ENCODE results near the gene EMILIN2. TPM values are rescaled to one million over a fixed set of nuclear protein-coding genes. Genes with fewer than 3 reads are reported as not detected.

The EMILIN2 gene
- total and polyA plus RNA-seq, 2 of the 13 experiments (the other 11 are each of a cell fraction or from before 2014, with no cell fraction given), result 7.6 to 8.2 TPM

DNA sequence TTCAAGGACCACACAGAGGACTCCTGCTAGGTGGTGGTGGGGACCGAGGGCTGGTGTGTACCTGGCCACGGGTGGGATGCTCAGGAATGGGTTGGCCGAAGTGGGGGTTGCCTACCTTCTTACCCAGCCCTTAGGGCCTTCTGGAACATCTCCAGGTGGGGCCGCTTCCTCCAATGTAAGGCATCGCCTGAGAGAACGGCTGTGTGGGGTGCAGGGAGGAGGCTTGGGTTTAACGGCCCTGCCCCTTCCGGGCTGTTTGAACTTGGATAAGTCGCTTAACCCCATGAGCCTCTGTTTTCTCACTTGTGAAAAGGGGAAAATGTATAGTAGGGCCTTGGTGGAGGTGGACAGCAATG, 35.0 kb downstream of the EMILIN2 start:
- in situ Hi-C loops (cut with HindIII; ENCODE audit: extremely low pct_ligation_motif_present, low pct_unique_long_range_greater_than_20kb) (no loop called here), intact Hi-C loops (cut with micrococcal nuclease; ENCODE audit: unreplicated experiment) (no loop called here)
- H3K4me3 ChIP-seq (replicated peaks in 1 of 3; ENCODE audit: insufficient read depth in 1 of 3, low read depth in 2 of 3, low read length in 3 of 3), result no peak overlapping the region
- no peaks in the 10 kb centered on the region for H3K9me3 ChIP-seq (ENCODE audit: low read length)
- no peak overlapping the region for H3K4me2 ChIP-seq (ENCODE audit: low read depth, low read length)
- POLR2A ChIA-PET, result interaction anchor here (0.9 kb wide), 1 partner anchor 24 kb away, joined by 4 read pairs; no protein-coding TSS in a partner anchor
- no peaks in the 10 kb centered on the region for H3K79me2 ChIP-seq (ENCODE audit: insufficient read depth, low read length)
- FAIRE-seq (no peak), DNase-seq (ENCODE audit: low spot score) (no peak), ATAC-seq (no peak)
- H3K27ac ChIP-seq (ENCODE audit: extremely low read length, insufficient read depth, low read length), result no peak overlapping the region
- BruUV-seq (replicated peaks), result no TSS peak
- no peaks in the 10 kb centered on the region for H4K20me1 ChIP-seq (ENCODE audit: insufficient read depth, low read length)
- H3K4me1 ChIP-seq (ENCODE audit: insufficient read depth, low read length), result peaks cover 14% of the 10 kb centered on the region
- H3K9ac ChIP-seq (ENCODE audit: insufficient read depth, low read depth, low read length), result no peak overlapping the region
- H2AFZ ChIP-seq (ENCODE audit: low read length), result no peak overlapping the region
- CTCF ChIA-PET (ENCODE audit: low intra/inter-chr PET ratio, low total read pairs), result no interaction called here
- H3K27me3 ChIP-seq (ENCODE audit: control insufficient read depth in 1 of 2, insufficient read depth in 2 of 2, low read length in 2 of 2), result peaks cover 0 to 35% of the 10 kb centered on the region in 2 experiments; a peak in 4 of 5 replicates
- TF ChIP-seq SKI (IDR thresholded peaks at IDR 0.05; ENCODE audit: partially characterized antibody), result no peak
- no peak for TF ChIP-seq ZNF124 (CRISPR knock-in tag; IDR thresholded peaks at IDR 0.05)
- no peak for TF ChIP-seq POLR2AphosphoS2 (IDR thresholded peaks at IDR 0.05; ENCODE audit: low read depth, low read length)
- no peak for TF ChIP-seq MAFF (IDR thresholded peaks at IDR 0.05; ENCODE audit: low read depth, low read length)
- TF ChIP-seq SETDB1 (CRISPR knock-in tag; IDR thresholded peaks at IDR 0.05; ENCODE audit: borderline replicate concordance), result no peak
- WGBS (ENCODE audit: low lambda C conversion rate), result 42% methylated on average over 8 of the region's 9 CpGs
- H3K36me3 ChIP-seq (replicated peaks in 1 of 2; ENCODE audit: control insufficient read depth in 1 of 2, insufficient read depth in 2 of 2, low read length in 2 of 2), result no peaks in the 10 kb centered on the region

GRCh38 chr18:2882201-2882600, 35.4 kb downstream of the EMILIN2 start:
- intact Hi-C loops (cut with micrococcal nuclease; ENCODE audit: unreplicated experiment) (no loop called here), in situ Hi-C loops (cut with HindIII; ENCODE audit: extremely low pct_ligation_motif_present, low pct_unique_long_range_greater_than_20kb) (no loop called here)
- H3K4me1 ChIP-seq (ENCODE audit: insufficient read depth, low read length), result peaks cover 10% of the 10 kb centered on the region
- BruUV-seq (replicated peaks), result no TSS peak
- no peak overlapping the region for H3K4me3 ChIP-seq (replicated peaks in 1 of 3; ENCODE audit: insufficient read depth in 1 of 3, low read depth in 2 of 3, low read length in 3 of 3)
- H3K9me3 ChIP-seq (ENCODE audit: low read length), result no peaks in the 10 kb centered on the region
- DNase-seq (ENCODE audit: low spot score) (no peak), ATAC-seq (no peak), FAIRE-seq (no peak)
- WGBS (ENCODE audit: low lambda C conversion rate), result 34% methylated on average over 4 of the region's 4 CpGs
- no peaks in the 10 kb centered on the region for H3K79me2 ChIP-seq (ENCODE audit: insufficient read depth, low read length)
- peaks cover 0 to 35% of the 10 kb centered on the region in 2 experiments; a peak in 4 of 5 replicates for H3K27me3 ChIP-seq (ENCODE audit: control insufficient read depth in 1 of 2, insufficient read depth in 2 of 2, low read length in 2 of 2)
- H3K4me2 ChIP-seq (ENCODE audit: low read depth, low read length), result no peak overlapping the region
- no peak overlapping the region for H2AFZ ChIP-seq (ENCODE audit: low read length)
- H3K27ac ChIP-seq (ENCODE audit: extremely low read length, insufficient read depth, low read length), result no peak overlapping the region
- ChIA-PET POLR2A (no interaction called here), CTCF (ENCODE audit: low intra/inter-chr PET ratio, low total read pairs) (no interaction called here)
- no peaks in the 10 kb centered on the region for H4K20me1 ChIP-seq (ENCODE audit: insufficient read depth, low read length)
- H3K36me3 ChIP-seq (replicated peaks in 1 of 2; ENCODE audit: control insufficient read depth in 1 of 2, insufficient read depth in 2 of 2, low read length in 2 of 2), result no peaks in the 10 kb centered on the region
- H3K9ac ChIP-seq (ENCODE audit: insufficient read depth, low read depth, low read length), result no peak overlapping the region
- TF ChIP-seq RFXANK (CRISPR knock-in tag; IDR thresholded peaks at IDR 0.05) (no peak), ZNF775 (CRISPR knock-in tag; IDR thresholded peaks at IDR 0.05; ENCODE audit: borderline replicate concordance) (no peak), USF2 (IDR thresholded peaks at IDR 0.05; ENCODE audit: low read depth, low read length) (no peak), USF2 (CRISPR knock-in tag; IDR thresholded peaks at IDR 0.05; ENCODE audit: borderline replicate concordance) (no peak), TEAD3 (CRISPR knock-in tag; optimal IDR thresholded peaks at IDR 0.05; ENCODE audit: borderline replicate concordance) (no peak), ZNF709 (CRISPR knock-in tag; IDR thresholded peaks at IDR 0.05) (no peak), ZNF234 (CRISPR knock-in tag; conservative IDR thresholded peaks at IDR 0.05) (no peak), ZNF121 (CRISPR knock-in tag; IDR thresholded peaks at IDR 0.05) (no peak), ZNF558 (CRISPR knock-in tag; IDR thresholded peaks at IDR 0.05; ENCODE audit: borderline replicate concordance) (no peak)

Measured in HepG2 (cell line).